OCI-LY1 (cell line): ENCODE measurements around the gene LIME1.

ENCODE experiments used
- EZH2 ChIP-seq: fragments of 200-600 bp; sonication (generic), shearing (Covaris generic); IDR thresholded peaks from 2 replicates; pipeline ENCODE4 v1.8.0; 2017; ENCODE audit warnings: borderline replicate concordance, mixed run types, mild to moderate bottlenecking, antibody characterized with exemption, low read length, moderate library complexity, mixed read lengths
- TF ChIP-seq, protein P1 (sequence below): fragments of 200-600 bp; sonication (generic), shearing (Covaris generic); IDR thresholded peaks from 2 replicates; pipeline ENCODE4 v1.5.1; 2017; ENCODE audit warnings: mild to moderate bottlenecking, antibody characterized with exemption, low read length, moderate library complexity, mixed read lengths

- TF ChIP-seq, protein P1, sequence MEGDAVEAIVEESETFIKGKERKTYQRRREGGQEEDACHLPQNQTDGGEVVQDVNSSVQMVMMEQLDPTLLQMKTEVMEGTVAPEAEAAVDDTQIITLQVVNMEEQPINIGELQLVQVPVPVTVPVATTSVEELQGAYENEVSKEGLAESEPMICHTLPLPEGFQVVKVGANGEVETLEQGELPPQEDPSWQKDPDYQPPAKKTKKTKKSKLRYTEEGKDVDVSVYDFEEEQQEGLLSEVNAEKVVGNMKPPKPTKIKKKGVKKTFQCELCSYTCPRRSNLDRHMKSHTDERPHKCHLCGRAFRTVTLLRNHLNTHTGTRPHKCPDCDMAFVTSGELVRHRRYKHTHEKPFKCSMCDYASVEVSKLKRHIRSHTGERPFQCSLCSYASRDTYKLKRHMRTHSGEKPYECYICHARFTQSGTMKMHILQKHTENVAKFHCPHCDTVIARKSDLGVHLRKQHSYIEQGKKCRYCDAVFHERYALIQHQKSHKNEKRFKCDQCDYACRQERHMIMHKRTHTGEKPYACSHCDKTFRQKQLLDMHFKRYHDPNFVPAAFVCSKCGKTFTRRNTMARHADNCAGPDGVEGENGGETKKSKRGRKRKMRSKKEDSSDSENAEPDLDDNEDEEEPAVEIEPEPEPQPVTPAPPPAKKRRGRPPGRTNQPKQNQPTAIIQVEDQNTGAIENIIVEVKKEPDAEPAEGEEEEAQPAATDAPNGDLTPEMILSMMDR: no peak
- no peak for TF ChIP-seq EZH2
Measured at GRCh38 chr20:63708301-63709148, 27.9 kb upstream of the LIME1 start.
